OCI-LY1 (cell line): ENCODE data around the gene EFHC2.

Experiments used
- H2AFZ ChIP-seq: fragments of 200-600 bp; sonication (generic), shearing (Covaris generic); 2 replicates; pipeline ENCODE4 v1.6.0; 2014; ENCODE audit warnings: antibody characterized with exemption, mild to moderate bottlenecking, low read length
- H3F3A ChIP-seq: fragments of 200-600 bp; sonication (generic), shearing (Covaris generic); 2 replicates; pipeline ENCODE4 v1.6.0; 2014; ENCODE audit warnings: mild to moderate bottlenecking, antibody characterized with exemption, low read length, moderate library complexity; ENCODE audit not compliant: insufficient read depth
- H3K27ac ChIP-seq: fragments of 200-600 bp; sonication (generic); 2 replicates; pipeline ENCODE4 v1.5.1; 2014; ENCODE audit warnings: low read length, mixed run types, mild to moderate bottlenecking, low read depth; ENCODE audit not compliant: poor library complexity, severe bottlenecking
- H3K27me3 ChIP-seq: fragments of 200-600 bp; sonication (generic); 2 replicates; pipeline ENCODE4 v1.6.0; 2014; ENCODE audit warnings: antibody characterized with exemption, mild to moderate bottlenecking, low read length, moderate library complexity; ENCODE audit not compliant: insufficient read depth
- H3K36me3 ChIP-seq: fragments of 200-600 bp; sonication (generic); 2 replicates; pipeline ENCODE4 v1.6.1; 2014; ENCODE audit warnings: mild to moderate bottlenecking, antibody characterized with exemption, low read length, moderate library complexity, mixed read lengths; ENCODE audit not compliant: insufficient read depth
- H3K4me1 ChIP-seq: fragments of 200-600 bp; sonication (generic); 2 replicates; pipeline ENCODE4 v1.5.1; 2014; ENCODE audit warnings: mild to moderate bottlenecking, low read length, moderate library complexity; ENCODE audit not compliant: insufficient read depth, severe bottlenecking
- H3K4me2 ChIP-seq: fragments of 200-600 bp; sonication (generic), shearing (Covaris generic); 2 replicates; pipeline ENCODE4 v1.6.1; 2014; ENCODE audit warnings: low read length
- H3K4me3 ChIP-seq: fragments of 200-600 bp; sonication (generic); 2 replicates; pipeline ENCODE4 v1.5.1; 2014; ENCODE audit warnings: low read length, low read depth, mild to moderate bottlenecking, mixed read lengths; ENCODE audit not compliant: poor library complexity, severe bottlenecking
- H3K79me2 ChIP-seq: fragments of 200-600 bp; shearing (Covaris generic); 2 replicates; pipeline ENCODE4 v1.6.1; 2016; ENCODE audit warnings: mixed run types, low read length, mixed read lengths; ENCODE audit not compliant: insufficient read depth
- H3K9ac ChIP-seq: fragments of 200-600 bp; sonication (generic), shearing (Covaris generic); 2 replicates; pipeline ENCODE4 v1.6.1; 2014; ENCODE audit warnings: mild to moderate bottlenecking, low read length, mixed read lengths
- H3K9me2 ChIP-seq: fragments of 200-600 bp; sonication (generic), shearing (Covaris generic); 2 replicates; pipeline ENCODE4 v1.6.1; 2014; ENCODE audit warnings: low read depth, mild to moderate bottlenecking, low read length, mixed read lengths
- H3K9me3 ChIP-seq: fragments of 200-600 bp; shearing (Covaris generic); 2 replicates; pipeline ENCODE4 v1.6.1; 2014; ENCODE audit warnings: low read length, mixed read lengths
- H4K20me1 ChIP-seq: fragments of 200-600 bp; sonication (generic), shearing (Covaris generic); 2 replicates; pipeline ENCODE4 v1.6.0; 2016; ENCODE audit warnings: mild to moderate bottlenecking, low read length; ENCODE audit not compliant: insufficient read depth
- CTCF ChIP-seq: fragments of 200-600 bp; sonication (generic), shearing (Covaris generic); IDR thresholded peaks from 2 replicates; pipeline ENCODE4 v1.5.1; 2017; ENCODE audit warnings: mild to moderate bottlenecking, antibody characterized with exemption, low read length, moderate library complexity, mixed read lengths
- EZH2 ChIP-seq: fragments of 200-600 bp; sonication (generic), shearing (Covaris generic); IDR thresholded peaks from 2 replicates; pipeline ENCODE4 v1.8.0; 2017; ENCODE audit warnings: borderline replicate concordance, mixed run types, mild to moderate bottlenecking, antibody characterized with exemption, low read length, moderate library complexity, mixed read lengths

Gene EFHC2

GRCh38 chrX:44382871-44383270 lies 39.4 kb upstream of the EFHC2 start:
- no peaks in the 10 kb centered on the region for H4K20me1 ChIP-seq
- no peaks in the 10 kb centered on the region for H3K79me2 ChIP-seq
- H2AFZ ChIP-seq, result no peak overlapping the region
- TF ChIP-seq EZH2 (no peak), CTCF (no peak)
- no peak overlapping the region for H3K4me2 ChIP-seq
- no peak overlapping the region for H3K9ac ChIP-seq
- no peaks in the 10 kb centered on the region for H3K4me1 ChIP-seq
- H3K4me3 ChIP-seq, result no peak overlapping the region
- no peaks in the 10 kb centered on the region for H3K9me2 ChIP-seq
- no peaks in the 10 kb centered on the region for H3K36me3 ChIP-seq
- no peaks in the 10 kb centered on the region for H3K9me3 ChIP-seq
- H3K27me3 ChIP-seq, result no peaks in the 10 kb centered on the region
- no peak overlapping the region for H3K27ac ChIP-seq
- no peaks in the 10 kb centered on the region for H3F3A ChIP-seq

DNA sequence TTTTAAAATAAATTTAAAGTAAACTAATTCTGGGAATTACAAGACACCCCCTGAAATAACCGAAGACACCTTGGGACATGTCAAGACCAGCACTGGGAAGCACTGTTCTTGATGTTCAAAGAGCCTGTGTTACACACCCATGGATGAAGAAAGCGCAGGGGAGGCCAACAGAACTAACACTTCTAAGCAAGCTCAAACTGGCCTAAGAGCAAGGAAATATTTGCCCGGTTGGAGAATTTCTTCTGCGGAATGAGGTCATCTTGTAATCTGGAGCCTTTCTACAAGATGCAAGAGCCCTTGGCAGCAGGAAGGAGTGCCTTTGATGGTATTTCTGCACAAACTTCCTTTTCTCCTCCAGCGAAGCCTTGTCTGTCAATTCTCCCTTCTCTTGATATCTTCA lies 9.3 kb upstream of the EFHC2 start:
- H3K79me2 ChIP-seq, result no peaks in the 10 kb centered on the region
- no peaks in the 10 kb centered on the region for H3K36me3 ChIP-seq
- no peaks in the 10 kb centered on the region for H3K4me1 ChIP-seq
- no peaks in the 10 kb centered on the region for H4K20me1 ChIP-seq
- H3K9me3 ChIP-seq, result no peaks in the 10 kb centered on the region
- H2AFZ ChIP-seq, result no peak overlapping the region
- H3K9me2 ChIP-seq, result no peaks in the 10 kb centered on the region
- no peak overlapping the region for H3K9ac ChIP-seq
- TF ChIP-seq EZH2 (no peak), CTCF (no peak)
- H3K4me3 ChIP-seq, result no peak overlapping the region
- H3K4me2 ChIP-seq, result no peak overlapping the region
- H3K27ac ChIP-seq, result no peak overlapping the region
- H3K27me3 ChIP-seq, result no peaks in the 10 kb centered on the region
- no peaks in the 10 kb centered on the region for H3F3A ChIP-seq

DNA sequence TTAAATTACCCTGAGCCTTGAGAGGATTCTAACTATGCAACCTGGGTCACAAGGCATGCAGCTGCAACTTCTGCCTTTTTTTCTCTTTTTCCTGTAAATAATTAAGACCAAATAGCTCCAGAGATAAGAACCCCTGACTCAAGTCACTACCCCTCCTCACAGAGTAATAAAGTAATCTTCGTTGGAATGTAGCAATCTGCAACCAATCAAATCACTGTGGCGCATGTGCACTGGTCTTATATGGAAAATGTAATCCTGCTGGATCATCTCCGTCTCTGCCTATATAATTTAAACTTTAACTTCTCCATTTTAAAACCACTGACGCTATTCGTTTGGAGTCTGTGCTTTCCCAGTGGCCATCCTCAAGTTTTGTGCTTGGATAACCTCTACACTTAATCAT lies 6.1 kb upstream of the EFHC2 start:
- Histone ChIP-seq H3K4me2 (no peak overlapping the region), H4K20me1 (no peaks in the 10 kb centered on the region), H3K9me3 (no peaks in the 10 kb centered on the region), H3K4me1 (no peaks in the 10 kb centered on the region), H3K79me2 (no peaks in the 10 kb centered on the region), H3K4me3 (no peak overlapping the region), H3K9ac (no peak overlapping the region), H3K27me3 (no peaks in the 10 kb centered on the region), H3K27ac (no peak overlapping the region), H2AFZ (no peak overlapping the region), H3K9me2 (no peaks in the 10 kb centered on the region), H3K36me3 (no peaks in the 10 kb centered on the region), H3F3A (no peaks in the 10 kb centered on the region)
- no peak for TF ChIP-seq EZH2
- no peak for TF ChIP-seq CTCF
